HG03520 (cell line): ENCODE data around the gene GDF7.

Experiments used
- ATAC-seq: cut with Tn5 transposase; IDR thresholded peaks from one replicate; pipeline ENCODE4 v1.9.1; 2021; ENCODE audit warnings: mild to moderate bottlenecking, moderate library complexity; ENCODE audit not compliant: unreplicated experiment

The GDF7 gene

DNA sequence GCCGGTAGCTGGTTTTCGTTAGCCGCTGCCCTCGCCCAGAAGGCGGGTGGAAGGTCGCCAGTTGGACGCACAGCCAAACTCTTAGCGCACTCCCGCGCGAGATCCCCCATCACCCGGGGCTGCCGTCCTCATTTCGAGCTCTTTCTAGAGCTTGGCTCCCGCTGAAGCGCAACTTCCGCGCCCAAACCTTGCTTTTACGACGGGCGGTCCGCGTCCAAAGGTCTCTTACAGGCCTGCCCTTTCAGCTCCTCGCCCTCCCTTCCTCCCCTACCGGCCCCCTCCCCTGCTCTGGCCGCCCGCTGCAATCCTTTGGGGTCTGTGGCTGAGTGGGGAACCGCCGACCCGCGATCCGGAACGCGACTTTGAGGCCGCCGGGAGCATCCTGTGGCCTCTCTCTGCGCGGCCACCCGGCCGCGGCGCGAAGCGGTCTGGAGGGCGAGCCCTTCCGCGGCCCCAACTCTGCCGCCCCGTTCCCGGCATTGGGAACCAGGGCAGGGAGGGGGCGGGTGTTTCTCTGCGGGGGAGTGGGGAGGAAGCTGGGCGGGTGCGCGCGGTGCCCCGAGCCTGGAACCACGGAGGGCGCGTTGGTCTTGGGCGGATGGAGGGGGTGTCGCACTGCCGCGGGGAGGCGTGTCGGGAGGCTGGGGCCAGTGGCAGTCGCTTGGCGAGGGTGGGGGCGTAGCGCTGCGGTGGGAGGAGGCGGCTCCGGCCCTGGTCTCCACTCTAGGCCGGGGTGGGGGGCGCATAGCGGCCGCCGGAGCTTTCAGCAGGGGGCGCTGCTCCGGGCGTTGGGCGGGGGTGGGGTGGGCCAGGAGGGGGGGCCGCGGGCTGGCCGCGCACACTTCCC lies at the start of gene GDF7:
Gene GDF7 (plus strand): TSS at position 841 of the 847 bp plus-strand sequence. CDS start 96 bp downstream, outside the sequence.
- ATAC-seq = no peak

DNA sequence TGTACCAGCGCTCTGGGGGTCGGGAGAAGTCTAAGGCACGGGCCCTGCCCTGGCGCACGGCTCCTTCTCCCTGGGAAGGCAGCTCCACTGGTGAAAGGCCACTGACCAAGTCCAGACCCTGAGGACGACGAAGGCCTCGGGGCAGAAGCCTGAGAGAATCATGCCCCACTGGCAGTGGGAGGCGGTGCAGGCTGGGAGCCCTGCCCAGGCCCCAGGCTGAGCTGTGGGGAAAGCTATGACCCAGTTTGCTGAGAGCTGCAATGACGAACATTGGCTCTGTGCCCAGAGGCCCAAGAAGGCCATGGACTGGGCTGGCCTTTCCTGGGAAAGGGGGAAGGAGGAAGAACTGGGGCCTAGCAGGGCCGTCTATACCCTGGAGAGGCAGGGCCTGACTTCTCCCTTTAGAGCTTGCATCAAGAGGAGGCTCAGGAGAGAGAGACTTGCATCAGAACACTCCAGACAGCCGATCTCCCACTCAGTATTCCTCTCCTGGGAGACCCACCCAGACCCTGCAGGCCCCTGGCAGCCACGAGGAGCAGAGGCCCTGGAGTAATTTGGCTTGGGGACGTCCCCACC lies 49.0 kb upstream of the GDF7 start:
- no peak for ATAC-seq

DNA sequence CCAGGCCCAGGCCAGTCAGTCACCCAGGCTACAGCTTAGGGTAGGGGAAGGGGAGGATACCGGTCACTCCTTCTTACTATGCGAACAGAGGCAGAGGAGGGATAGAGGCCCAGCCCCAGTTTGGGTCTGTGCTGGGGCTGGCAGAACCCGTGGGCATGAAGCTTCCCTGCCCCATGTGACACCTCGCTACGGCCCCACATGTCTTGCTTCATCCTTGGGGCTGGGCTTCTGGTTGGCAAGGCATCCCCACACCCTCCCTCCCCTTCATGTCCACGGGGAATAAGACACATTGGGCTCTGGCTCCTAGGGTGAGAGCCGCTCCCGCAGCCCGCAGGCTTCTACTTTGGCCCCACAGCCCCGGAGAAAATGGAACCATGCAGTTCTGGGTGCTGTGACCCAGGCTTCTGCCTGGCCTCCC lies 48.5 kb upstream of the GDF7 start:
- no peak for ATAC-seq

DNA sequence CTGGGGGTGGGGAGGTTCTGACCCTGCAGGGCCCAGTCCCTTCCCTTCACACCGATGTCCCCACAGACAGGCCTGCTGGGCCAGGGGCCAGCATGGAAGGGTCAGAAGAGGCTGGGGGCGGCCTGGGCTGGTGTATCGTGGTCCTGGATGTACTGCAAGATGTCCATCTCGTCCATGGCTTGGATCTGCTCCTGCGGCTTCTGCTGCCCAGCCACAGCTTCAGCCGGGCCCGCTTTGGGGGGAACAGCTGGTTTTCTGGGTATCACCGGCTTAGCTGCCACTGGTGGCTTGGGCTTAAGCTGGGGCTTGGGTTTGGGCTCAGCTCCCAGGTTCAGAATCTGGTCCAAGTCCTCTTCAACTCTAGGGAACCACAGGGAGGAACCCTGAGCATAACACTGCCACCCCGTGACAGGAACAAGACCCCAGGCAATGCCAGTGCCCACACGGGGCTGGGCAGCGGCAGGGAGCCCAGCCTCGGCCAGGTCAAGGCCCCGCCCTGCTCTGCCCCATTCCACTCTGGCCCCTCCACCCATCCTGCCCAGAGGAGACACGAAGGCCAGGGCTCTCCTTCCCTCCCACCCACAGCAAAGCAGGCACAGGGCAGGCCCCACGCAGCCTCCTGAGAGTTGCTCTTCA lies 47.9 kb upstream of the GDF7 start:
- no peak for ATAC-seq

DNA sequence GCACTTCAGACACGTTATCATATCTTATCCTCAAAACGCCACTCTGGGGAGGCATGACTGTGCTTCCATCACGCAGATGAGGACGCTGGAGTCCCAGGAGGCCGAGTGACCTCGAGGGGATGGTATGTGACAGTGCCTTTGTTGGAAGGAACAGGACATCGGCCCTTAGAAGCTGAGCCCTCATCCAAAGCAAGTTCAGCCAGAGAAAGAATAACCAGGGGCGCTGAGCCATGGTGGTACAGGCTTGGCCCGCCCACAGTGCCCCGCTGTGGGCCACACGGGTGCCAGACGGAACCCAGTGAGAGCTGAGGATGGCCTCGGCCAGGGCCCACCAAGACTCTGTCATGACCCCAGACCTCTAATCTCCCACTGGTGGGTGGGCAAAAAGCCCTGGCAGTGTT lies 47.3 kb upstream of the GDF7 start:
- no peak for ATAC-seq

DNA sequence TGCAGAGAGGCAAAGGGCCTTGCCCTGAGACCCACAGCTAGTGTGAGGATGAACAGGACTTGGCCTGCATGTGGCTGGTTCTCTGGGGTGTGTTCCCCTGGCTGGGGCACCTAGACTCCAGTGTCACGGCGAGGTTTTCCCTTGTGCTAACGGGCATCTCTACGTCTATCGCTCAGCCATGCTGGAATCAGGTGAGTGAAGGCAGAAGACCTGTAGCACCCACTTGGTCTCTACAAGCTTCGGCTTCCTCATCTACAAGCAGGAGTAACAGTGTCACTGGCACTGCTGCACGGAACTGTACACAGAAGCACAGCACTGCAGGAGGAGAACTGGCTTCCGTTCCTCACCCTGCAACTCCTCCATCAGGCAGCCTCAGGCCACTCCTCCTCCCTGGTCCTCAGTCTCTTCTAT lies 46.7 kb upstream of the GDF7 start:
- no peak for ATAC-seq

DNA sequence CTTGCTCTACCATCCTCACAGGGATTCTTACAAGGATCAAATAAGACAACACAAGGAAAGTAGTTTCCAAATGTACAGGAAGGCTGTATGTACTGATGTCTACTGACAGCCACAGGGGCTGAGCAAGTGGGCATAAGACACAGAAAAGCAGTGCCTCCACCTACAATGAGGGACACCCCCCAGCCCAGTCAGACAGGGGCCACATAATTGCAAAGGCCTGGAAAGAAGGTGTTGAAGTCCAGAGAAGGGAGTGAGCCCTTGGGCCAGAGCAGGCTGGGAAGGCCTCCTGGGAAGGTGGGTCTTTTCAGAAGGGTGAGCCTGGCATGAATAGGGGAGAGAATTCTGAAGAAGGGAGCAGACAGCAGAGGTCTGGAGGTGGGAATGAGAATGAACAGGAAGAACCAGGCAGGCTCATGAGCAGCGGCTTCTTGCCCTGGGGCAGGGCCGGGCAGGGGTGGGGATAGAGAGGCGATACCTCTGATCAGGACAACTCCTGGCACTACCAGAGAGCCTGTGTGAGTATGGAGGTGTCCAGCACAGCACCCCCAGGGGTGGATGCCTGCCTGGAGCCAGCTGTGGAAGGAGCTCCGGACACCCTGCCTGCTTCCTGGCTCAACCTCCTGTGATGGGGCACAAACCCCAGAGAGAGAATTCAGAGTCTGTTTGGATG lies 46.1 kb upstream of the GDF7 start:
- ATAC-seq = no peak

DNA sequence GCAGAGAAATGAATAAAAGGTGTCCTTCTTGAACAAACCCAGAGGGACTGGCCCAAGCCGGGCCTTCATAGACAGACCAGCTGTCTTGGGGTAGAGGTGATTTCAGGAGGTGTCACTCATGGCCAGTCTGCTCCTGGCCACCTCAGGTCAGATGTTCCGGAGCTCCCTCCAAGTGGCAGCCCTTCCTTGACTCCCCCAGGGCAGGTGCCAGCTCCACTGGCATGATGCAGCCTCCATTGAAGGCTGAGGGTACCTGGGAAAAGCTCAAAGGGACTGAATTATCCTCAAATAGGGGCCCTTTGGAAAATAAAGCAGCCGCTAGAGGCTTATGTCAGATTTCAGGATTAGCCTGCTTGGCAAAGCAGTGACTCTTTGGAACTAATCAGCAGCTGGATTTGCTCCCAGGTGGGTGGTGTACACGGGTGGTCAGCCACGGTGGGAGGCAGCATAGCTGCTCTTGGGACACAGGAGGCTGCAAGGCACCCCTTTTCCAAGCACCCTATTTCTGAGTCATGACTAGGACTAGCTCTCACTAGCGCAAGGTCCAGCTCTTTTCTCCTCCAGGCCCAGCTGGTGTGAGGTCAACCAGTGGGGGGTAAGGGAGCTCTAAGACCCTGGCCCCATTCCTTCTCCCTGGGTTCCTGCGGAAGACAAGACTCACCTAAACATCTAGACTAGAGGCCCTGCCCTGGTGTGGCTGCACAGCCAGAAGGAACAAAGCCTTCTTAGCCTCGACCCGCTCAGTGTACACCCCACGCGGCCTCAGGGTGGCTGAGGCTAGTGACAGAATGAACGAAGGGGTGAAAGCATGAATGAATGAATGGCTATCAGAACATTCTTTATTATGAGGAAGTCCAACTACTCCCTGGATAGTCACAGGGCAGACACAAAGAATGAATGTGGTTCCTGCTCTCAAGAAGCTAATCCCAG lies 45.3 kb upstream of the GDF7 start:
- no peak for ATAC-seq

DNA sequence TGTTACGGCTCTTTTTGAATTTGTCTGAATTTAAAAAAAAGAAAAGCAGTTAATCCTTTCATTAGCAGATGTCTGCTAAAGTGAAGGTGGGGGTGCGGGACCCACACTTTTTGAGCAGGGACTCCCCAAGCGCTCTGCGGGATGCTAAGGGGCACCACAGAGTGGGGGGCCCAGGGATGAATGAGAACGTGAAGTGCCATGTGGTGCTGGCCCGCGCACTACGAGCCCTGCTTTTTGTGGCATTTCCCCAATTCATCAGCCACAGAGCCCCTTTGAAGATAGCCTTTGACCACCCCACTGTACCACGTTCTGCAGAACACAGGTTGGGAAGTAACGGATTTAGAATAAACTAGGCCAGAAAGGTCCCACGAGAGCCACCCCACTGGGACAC lies 44.7 kb upstream of the GDF7 start:
- ATAC-seq = no peak

DNA sequence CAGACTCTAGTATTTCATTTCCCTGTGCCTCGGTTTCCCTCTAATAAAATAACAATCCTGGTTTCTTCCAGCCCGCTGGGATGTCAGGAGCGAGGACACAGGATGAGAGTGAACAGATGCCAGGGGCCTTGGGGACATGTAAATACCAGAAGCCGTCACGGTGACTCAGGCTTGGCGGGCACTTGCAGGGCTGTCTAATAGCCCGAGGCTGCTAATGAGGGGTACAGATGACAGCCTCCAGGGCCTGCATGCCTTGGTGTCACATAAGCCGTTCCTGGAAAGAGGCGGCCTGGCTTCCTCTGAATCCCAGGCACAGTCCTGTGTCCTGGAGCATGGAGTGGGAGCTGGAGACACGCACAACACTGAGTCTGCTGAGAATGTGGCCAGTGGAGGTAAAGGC lies 44.2 kb upstream of the GDF7 start:
- ATAC-seq = no peak

DNA sequence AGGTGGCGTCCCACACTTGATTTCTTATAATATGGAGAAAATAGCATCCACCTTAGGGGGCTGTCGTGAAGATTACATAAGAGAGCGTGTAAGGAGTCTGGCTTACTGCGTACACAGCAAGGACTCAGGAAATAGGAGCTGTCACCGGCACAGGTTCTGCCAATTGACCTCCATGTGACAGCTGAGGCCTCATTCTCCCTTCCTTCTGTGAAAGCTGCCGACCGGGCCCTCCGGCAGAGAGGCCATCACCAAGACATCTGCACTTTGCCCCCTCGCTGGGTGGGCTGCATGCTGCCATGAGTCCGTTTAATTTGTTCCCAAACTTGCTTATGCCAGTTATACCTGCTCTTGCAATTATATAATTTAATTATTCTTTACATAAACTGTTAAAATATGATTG lies 43.7 kb upstream of the GDF7 start:
- no peak for ATAC-seq

DNA sequence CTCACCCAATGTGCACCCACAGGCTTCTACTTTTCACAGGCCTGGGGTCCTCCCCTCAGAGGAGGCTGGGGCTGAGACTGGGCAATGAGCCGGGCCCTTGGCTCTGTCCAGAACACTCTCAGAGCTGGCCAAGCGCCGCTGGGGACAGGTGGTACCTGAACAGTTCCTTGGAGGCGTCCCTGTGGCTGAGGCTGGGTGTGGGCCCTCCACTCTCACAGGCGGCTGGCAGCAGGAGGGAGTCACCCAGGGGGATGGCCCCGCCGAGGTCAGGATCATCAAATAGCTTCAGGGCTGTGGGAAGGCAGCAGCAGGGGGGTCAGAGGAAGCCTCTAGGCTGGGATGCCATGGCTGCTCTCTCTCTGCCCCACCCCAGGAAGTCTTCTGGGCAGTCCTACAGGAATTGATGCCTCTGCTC lies 43.2 kb upstream of the GDF7 start:
- ATAC-seq = no peak

DNA sequence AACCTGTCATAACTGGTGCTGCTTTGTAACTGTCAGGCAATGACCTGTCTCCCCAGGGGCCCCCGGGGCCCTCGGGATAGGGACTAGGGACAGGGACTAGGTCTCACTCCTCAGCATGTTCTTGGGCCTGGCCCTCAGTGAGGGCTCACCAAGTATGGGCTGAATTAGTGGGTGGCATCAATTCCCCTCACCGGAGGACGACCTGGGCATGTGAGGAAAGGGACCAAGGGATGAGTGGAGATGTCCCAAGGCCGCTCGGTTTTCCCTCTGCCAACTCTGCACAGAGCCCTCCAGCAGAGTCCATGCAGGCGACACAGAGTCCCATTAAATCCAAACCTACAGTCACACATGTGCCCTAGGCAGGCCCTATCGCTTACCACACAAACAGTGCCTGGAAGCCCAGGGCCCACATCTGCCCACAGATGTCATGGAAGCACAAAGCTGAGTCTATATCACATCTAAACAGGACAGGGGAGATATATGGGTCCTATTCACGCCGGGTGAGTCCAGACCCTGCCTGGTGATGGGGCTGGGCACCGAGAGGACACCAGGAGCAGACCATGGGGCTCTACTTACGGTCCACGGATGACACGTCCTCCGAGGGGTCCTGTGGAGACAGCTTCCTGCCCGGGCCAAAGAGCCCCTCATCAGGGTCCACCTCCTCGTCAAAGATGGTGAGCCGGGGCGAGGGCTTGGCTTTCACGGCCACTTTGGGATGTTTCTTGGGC lies 42.6 kb upstream of the GDF7 start:
- no peak for ATAC-seq

DNA sequence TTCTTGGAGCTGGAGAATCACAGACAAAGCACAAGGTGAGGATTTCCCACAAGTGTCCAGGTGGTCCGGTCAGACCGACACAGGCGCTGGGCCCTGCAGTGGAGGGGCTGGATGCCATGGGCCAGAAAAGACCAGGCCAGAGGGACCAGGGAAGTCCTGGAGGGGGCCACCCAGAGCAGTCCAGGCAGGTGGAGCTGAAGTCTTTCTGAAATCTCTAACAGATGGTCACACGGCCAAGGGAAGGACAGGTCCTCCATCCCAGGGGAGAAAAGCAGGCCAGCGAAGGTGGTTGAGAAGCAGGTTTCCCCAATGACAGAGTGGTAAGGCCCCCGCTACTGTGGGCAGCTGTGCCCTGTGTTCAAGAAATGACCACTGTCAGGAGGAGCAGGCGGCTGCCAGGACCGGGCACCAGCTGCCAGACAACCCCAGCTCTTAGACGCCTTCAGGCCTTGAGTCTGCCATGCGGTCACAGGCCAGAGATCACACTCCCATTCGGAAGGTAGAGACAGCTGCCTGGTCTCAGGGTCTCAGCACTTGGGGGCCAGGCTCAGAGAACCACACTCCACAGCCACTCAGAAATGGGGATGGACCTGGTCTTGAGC lies 42.0 kb upstream of the GDF7 start:
- no peak for ATAC-seq

DNA sequence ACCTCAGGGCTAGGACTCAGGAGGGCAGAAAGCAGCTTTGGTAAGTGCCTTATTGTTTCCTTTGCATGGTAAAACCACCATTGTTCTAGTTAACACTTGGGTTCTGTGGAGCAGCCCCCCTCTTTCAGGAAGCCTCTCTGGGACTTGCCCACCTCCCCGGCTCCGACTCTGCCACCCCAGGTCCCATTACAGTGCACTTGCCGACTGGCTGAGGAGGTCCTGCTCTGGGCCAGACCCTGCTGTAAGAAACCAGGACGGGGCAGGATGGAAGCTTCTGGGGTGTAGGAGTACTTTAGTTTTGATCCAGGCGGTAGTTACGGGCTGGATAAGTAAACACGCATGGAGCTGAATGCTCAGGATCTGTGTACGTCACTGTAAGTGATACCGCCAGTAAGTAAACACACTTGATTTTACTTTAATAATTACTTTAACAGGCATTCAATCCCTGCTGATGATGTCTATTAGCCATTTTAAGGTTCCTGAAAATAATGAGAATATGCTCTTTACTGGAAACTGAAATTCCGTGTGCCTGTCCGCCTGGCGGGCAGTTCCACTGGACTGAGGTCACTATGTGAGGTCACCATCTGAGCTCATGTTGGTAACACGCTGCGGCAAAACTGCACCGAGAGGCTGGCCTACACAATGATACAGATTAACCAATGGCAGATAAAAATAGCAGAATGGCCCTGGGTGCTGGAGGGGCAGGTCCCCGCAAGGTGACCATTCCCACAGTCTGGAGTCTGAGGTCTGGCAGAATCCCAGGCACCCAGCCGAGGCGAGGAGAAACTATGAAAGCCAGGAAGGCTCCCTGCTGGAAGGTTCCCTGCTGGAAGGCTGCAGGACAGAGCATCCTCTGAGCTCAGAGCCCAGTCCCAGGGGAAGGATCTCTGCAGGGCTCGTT lies 41.2 kb upstream of the GDF7 start:
- ATAC-seq = no peak

DNA sequence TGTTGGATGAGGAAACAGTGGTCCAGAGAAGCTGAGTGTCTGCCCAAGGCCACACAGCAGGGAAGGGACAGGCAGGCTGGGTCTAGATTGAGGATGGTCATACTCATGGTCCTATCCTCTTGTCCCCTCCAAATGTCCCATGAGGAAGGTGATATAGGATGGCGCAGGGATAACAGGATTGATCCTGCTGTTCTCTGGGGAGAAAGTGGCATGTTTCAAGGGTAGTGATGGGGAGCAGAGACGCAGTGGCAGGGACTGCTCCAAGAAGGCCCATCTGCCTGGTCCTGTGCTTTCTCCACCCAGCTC lies 40.6 kb upstream of the GDF7 start:
- no peak for ATAC-seq

DNA sequence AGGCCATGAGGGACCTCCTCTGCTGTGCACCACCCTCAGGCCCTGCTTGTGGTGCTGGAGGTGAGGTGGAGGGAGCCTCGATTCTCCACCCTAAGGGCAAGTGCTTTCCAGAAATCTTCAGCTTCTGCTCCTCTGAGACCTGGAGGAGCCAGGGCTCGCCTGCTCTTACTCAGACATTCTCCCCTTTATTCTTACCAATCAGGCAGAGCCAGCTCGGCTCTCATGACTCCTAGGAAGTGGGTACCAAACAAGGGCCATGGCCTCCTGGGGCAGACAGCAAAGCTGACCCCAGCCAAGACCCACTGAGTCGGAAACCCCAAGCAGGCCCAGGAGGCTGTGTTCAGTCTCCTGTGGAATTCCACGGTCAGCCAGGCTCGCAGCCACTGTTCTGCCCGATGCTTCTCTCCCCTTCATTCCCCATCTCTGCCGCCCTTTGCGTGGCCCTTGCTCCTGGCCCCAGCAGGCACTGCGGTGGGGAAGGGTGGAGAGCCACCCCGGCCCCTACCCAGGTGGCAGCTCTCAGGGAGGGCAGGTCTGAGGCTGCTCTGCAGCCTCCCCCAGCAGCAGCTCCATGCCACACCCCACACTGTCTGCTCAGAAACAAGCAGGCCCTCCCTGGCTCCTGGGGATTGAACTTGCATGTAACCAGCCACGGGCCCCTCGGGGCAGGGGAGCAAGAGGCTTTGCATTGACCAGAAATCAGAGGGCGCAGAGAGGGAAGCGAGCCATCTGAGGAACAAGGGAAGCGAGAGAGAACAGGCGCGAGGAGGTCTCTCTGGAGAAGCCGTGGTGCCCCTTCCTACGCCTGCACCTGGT lies 40.0 kb upstream of the GDF7 start:
- ATAC-seq = no peak
